Measurements from ENCODE around the gene IGF2. TPM values are rescaled to one million over a fixed set of nuclear protein-coding genes. Genes with fewer than 3 reads are reported as not detected.
"Not testable (repeated sequence)": the region's sequence is repeated elsewhere in the genome, so short reads cannot be mapped to it uniquely, and the experiment has no call there.

Gene IGF2
- polyA plus RNA-seq, 1 donor: 319 TPM

GRCh38 chr11:2130881-2131352, 8.3 kb downstream of the IGF2 start:
- Histone ChIP-seq H3K27me3 (ENCODE audit: control insufficient read depth, insufficient read depth, low read length) (peaks cover 37% of the 10 kb centered on the region), H3K36me3 (ENCODE audit: control insufficient read depth, insufficient read depth, low read length) (peaks cover 6% of the 10 kb centered on the region), H3K27ac (ENCODE audit: low read length) (no peak overlapping the region), H3K4me1 (ENCODE audit: control insufficient read depth, insufficient read depth, low read length) (peaks cover 14% of the 10 kb centered on the region), H3K4me3 (ENCODE audit: low read length) (no peak overlapping the region), H3K9me3 (ENCODE audit: control insufficient read depth, low read depth, low read length) (peaks cover 9% of the 10 kb centered on the region)
- WGBS (ENCODE audit: insufficient coverage, low lambda C conversion rate): no CpG with 5 or more reads among the region's 18 CpGs
- no peak for DNase-seq

GRCh38 chr11:2129699-2130366, 9.4 kb downstream of the IGF2 start:
- H3K4me3 ChIP-seq (ENCODE audit: low read length): no peak overlapping the region
- no peak for DNase-seq
- no CpG with 5 or more reads among the region's 25 CpGs for WGBS (ENCODE audit: insufficient coverage, low lambda C conversion rate)
- H3K36me3 ChIP-seq (ENCODE audit: control insufficient read depth, insufficient read depth, low read length): peaks cover 6% of the 10 kb centered on the region
- H3K27me3 ChIP-seq (ENCODE audit: control insufficient read depth, insufficient read depth, low read length): peaks cover 26% of the 10 kb centered on the region
- H3K27ac ChIP-seq (ENCODE audit: low read length): no peak overlapping the region
- peaks cover 14% of the 10 kb centered on the region for H3K4me1 ChIP-seq (ENCODE audit: control insufficient read depth, insufficient read depth, low read length)
- H3K9me3 ChIP-seq (ENCODE audit: control insufficient read depth, low read depth, low read length): peaks cover 9% of the 10 kb centered on the region

- WGBS (ENCODE audit: insufficient coverage, low lambda C conversion rate): no CpG with 5 or more reads among the region's 17 CpGs
- no peak for DNase-seq
Observed at GRCh38 chr11:2129308-2129698, 9.9 kb downstream of the IGF2 start.

GRCh38 chr11:2128511-2129307, 10.5 kb downstream of the IGF2 start:
- no peak for DNase-seq
- WGBS (ENCODE audit: insufficient coverage, low lambda C conversion rate): 80% methylated on average over 4 of the region's 12 CpGs
- no peak overlapping the region for H3K27ac ChIP-seq (ENCODE audit: low read length)

More at GRCh38 chr11:2129308-2129698, 9.9 kb downstream of the IGF2 start:
- H3K4me1 ChIP-seq (ENCODE audit: control insufficient read depth, insufficient read depth, low read length): peaks cover 10% of the 10 kb centered on the region
- H3K27ac ChIP-seq (ENCODE audit: low read length): no peak overlapping the region
- no peak overlapping the region for H3K4me3 ChIP-seq (ENCODE audit: low read length)
- H3K36me3 ChIP-seq (ENCODE audit: control insufficient read depth, insufficient read depth, low read length): peaks cover 2% of the 10 kb centered on the region
- H3K9me3 ChIP-seq (ENCODE audit: control insufficient read depth, low read depth, low read length): peaks cover 9% of the 10 kb centered on the region
- peaks cover 21% of the 10 kb centered on the region for H3K27me3 ChIP-seq (ENCODE audit: control insufficient read depth, insufficient read depth, low read length)

GRCh38 chr11:2128130-2128510, 11.1 kb downstream of the IGF2 start:
- no CpG with 5 or more reads among the region's 7 CpGs for WGBS (ENCODE audit: insufficient coverage, low lambda C conversion rate)
- Histone ChIP-seq H3K4me3 (ENCODE audit: low read length) (no peak overlapping the region), H3K4me1 (ENCODE audit: control insufficient read depth, insufficient read depth, low read length) (no peaks in the 10 kb centered on the region), H3K27ac (ENCODE audit: low read length) (no peak overlapping the region), H3K36me3 (ENCODE audit: control insufficient read depth, insufficient read depth, low read length) (peaks cover 2% of the 10 kb centered on the region), H3K9me3 (ENCODE audit: control insufficient read depth, low read depth, low read length) (peaks cover 9% of the 10 kb centered on the region), H3K27me3 (ENCODE audit: control insufficient read depth, insufficient read depth, low read length) (peaks cover 11% of the 10 kb centered on the region)
- no peak for DNase-seq

More at GRCh38 chr11:2128511-2129307, 10.5 kb downstream of the IGF2 start:
- Histone ChIP-seq H3K27me3 (ENCODE audit: control insufficient read depth, insufficient read depth, low read length) (peaks cover 15% of the 10 kb centered on the region), H3K4me1 (ENCODE audit: control insufficient read depth, insufficient read depth, low read length) (peaks cover 4% of the 10 kb centered on the region), H3K9me3 (ENCODE audit: control insufficient read depth, low read depth, low read length) (peaks cover 9% of the 10 kb centered on the region), H3K36me3 (ENCODE audit: control insufficient read depth, insufficient read depth, low read length) (peaks cover 2% of the 10 kb centered on the region), H3K4me3 (ENCODE audit: low read length) (no peak overlapping the region)

GRCh38 chr11:2127482-2128129, 11.6 kb downstream of the IGF2 start:
- Histone ChIP-seq H3K27ac (ENCODE audit: low read length) (no peak overlapping the region), H3K4me1 (ENCODE audit: control insufficient read depth, insufficient read depth, low read length) (no peaks in the 10 kb centered on the region), H3K36me3 (ENCODE audit: control insufficient read depth, insufficient read depth, low read length) (peaks cover 2% of the 10 kb centered on the region), H3K27me3 (ENCODE audit: control insufficient read depth, insufficient read depth, low read length) (peaks cover 6% of the 10 kb centered on the region), H3K9me3 (ENCODE audit: control insufficient read depth, low read depth, low read length) (peaks cover 9% of the 10 kb centered on the region), H3K4me3 (ENCODE audit: low read length) (no peak overlapping the region)
- no peak for DNase-seq
- no CpG with 5 or more reads among the region's 8 CpGs for WGBS (ENCODE audit: insufficient coverage, low lambda C conversion rate)

GRCh38 chr11:2126520-2127085, 12.6 kb downstream of the IGF2 start:
- Histone ChIP-seq H3K27me3 (ENCODE audit: control insufficient read depth, insufficient read depth, low read length) (peaks cover 9% of the 10 kb centered on the region), H3K27ac (ENCODE audit: low read length) (no peak overlapping the region), H3K4me1 (ENCODE audit: control insufficient read depth, insufficient read depth, low read length) (no peaks in the 10 kb centered on the region), H3K9me3 (ENCODE audit: control insufficient read depth, low read depth, low read length) (peaks cover 4% of the 10 kb centered on the region), H3K4me3 (ENCODE audit: low read length) (no peak overlapping the region), H3K36me3 (ENCODE audit: control insufficient read depth, insufficient read depth, low read length) (no peaks in the 10 kb centered on the region)
- DNase-seq: no peak
- WGBS (ENCODE audit: insufficient coverage, low lambda C conversion rate): 88% methylated on average over 2 of the region's 2 CpGs

- not testable (repeated sequence) for DNase-seq; H3K9me3 ChIP-seq (ENCODE audit: control insufficient read depth, low read depth, low read length); H3K4me1 ChIP-seq (ENCODE audit: control insufficient read depth, insufficient read depth, low read length); H3K4me3 ChIP-seq (ENCODE audit: low read length); H3K36me3 ChIP-seq (ENCODE audit: control insufficient read depth, insufficient read depth, low read length); H3K27ac ChIP-seq (ENCODE audit: low read length)
- H3K27me3 ChIP-seq (ENCODE audit: control insufficient read depth, insufficient read depth, low read length): peaks cover 26% of the 10 kb centered on the region
- WGBS (ENCODE audit: insufficient coverage, low lambda C conversion rate): 78% methylated on average over 1 of the region's 10 CpGs
Observed at GRCh38 chr11:2124736-2125484, 14.3 kb downstream of the IGF2 start.

- no peak for DNase-seq
- peaks cover 29% of the 10 kb centered on the region for H3K27me3 ChIP-seq (ENCODE audit: control insufficient read depth, insufficient read depth, low read length)
- no CpG with 5 or more reads among the region's 7 CpGs for WGBS (ENCODE audit: insufficient coverage, low lambda C conversion rate)
Observed at GRCh38 chr11:2123628-2123960, 15.6 kb downstream of the IGF2 start.

More at GRCh38 chr11:2123628-2123960, 15.6 kb downstream of the IGF2 start:
- Histone ChIP-seq H3K4me1 (ENCODE audit: control insufficient read depth, insufficient read depth, low read length) (no peaks in the 10 kb centered on the region), H3K4me3 (ENCODE audit: low read length) (no peak overlapping the region), H3K9me3 (ENCODE audit: control insufficient read depth, low read depth, low read length) (no peaks in the 10 kb centered on the region), H3K27ac (ENCODE audit: low read length) (no peak overlapping the region), H3K36me3 (ENCODE audit: control insufficient read depth, insufficient read depth, low read length) (no peaks in the 10 kb centered on the region)
